ENCODE data around the gene RPL41. TPM values are rescaled to one million over a fixed set of nuclear protein-coding genes. Genes with fewer than 3 reads are reported as not detected.

Gene RPL41
- total RNA-seq, 1 experiment from 2014 or later = 4,637 TPM

DNA sequence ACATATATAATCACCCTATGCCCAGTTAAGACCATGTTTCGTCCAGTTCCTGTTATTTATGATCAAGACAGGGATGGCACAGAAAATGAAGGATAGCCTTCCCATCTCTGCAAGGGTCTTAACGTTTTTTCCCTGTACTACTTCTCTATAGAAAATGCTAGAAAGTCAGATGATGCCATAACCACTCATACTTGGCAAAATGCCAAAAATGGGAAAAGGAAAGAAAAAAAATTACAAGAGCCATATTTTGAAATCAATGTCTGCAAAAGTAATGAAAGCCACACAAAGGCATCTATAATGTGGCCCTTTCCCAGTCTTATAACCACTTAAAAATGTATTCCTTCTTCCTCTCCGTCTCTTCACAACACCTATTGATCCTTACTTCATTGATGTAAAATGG is 34.1 kb downstream of the RPL41 start:
- H2AFZ ChIP-seq (ENCODE audit: low read length) = no peak overlapping the region
- no peak overlapping the region for H3T11ph ChIP-seq (ENCODE audit: low read length)
- no peaks in the 10 kb centered on the region for H3K79me1 ChIP-seq (ENCODE audit: insufficient read depth, low read depth, low read length, poor library complexity, severe bottlenecking)
- no peak overlapping the region for H4K8ac ChIP-seq (replicated peaks; ENCODE audit: insufficient read length, low read depth, low read length)
- no peak overlapping the region for H2BK15ac ChIP-seq (ENCODE audit: low read depth, low read length)
- TF ChIP-seq, protein P1, sequence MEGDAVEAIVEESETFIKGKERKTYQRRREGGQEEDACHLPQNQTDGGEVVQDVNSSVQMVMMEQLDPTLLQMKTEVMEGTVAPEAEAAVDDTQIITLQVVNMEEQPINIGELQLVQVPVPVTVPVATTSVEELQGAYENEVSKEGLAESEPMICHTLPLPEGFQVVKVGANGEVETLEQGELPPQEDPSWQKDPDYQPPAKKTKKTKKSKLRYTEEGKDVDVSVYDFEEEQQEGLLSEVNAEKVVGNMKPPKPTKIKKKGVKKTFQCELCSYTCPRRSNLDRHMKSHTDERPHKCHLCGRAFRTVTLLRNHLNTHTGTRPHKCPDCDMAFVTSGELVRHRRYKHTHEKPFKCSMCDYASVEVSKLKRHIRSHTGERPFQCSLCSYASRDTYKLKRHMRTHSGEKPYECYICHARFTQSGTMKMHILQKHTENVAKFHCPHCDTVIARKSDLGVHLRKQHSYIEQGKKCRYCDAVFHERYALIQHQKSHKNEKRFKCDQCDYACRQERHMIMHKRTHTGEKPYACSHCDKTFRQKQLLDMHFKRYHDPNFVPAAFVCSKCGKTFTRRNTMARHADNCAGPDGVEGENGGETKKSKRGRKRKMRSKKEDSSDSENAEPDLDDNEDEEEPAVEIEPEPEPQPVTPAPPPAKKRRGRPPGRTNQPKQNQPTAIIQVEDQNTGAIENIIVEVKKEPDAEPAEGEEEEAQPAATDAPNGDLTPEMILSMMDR (conservative IDR thresholded peaks at IDR 0.05) = no peak
- DNase-seq = no peak
- no peak overlapping the region for H3K27ac ChIP-seq (ENCODE audit: insufficient read length, low read depth, low read length)
- H3K56ac ChIP-seq (ENCODE audit: insufficient read length, low read depth, low read length) = no peak overlapping the region
- no peaks in the 10 kb centered on the region for H3K9me3 ChIP-seq (ENCODE audit: control insufficient read depth, low read depth, low read length)
- H2AK5ac ChIP-seq (ENCODE audit: insufficient read length, low read length) = no peak overlapping the region
- H3K79me2 ChIP-seq (ENCODE audit: insufficient read depth, low read length) = no peaks in the 10 kb centered on the region; the same call in 1 of the 2 replicates
- no peak overlapping the region for H3K9ac ChIP-seq (ENCODE audit: extremely low read depth, insufficient read length, low read length)
- H2BK12ac ChIP-seq (ENCODE audit: insufficient read length, low read depth, low read length) = no peak overlapping the region
- Mint-ChIP-seq H3K4me3 (peak overlapping the region in 1 of 2 experiments; percentile 90; a peak in 2 of 5 replicates), H3K27ac (no peak overlapping the region), H3K36me3 (ENCODE audit: insufficient read depth in 1 of 3, low read depth in 3 of 3) (peaks cover 11 to 23% (median 16%) of the 10 kb centered on the region in 3 experiments; a peak in 6 of 7 replicates), H3K27me3 (ENCODE audit: low read depth) (no peaks in the 10 kb centered on the region), H3K9me3 (no peaks in the 10 kb centered on the region; a peak in 1 of 5 replicates), H3K4me1 (peaks cover 22 to 25% of the 10 kb centered on the region in 2 experiments)
- no peak overlapping the region for H4K91ac ChIP-seq (ENCODE audit: insufficient read length, low read depth, low read length)
- H3K4me2 ChIP-seq (ENCODE audit: insufficient read depth, insufficient read length, low read length) = no peak overlapping the region
- no peaks in the 10 kb centered on the region for H3K27me3 ChIP-seq (ENCODE audit: insufficient read depth, low read length)
- no peak overlapping the region for H2BK5ac ChIP-seq (ENCODE audit: insufficient read length, low read length)
- no peak overlapping the region for H3K14ac ChIP-seq (ENCODE audit: insufficient read depth, low read length)
- H3K4ac ChIP-seq (ENCODE audit: low read depth, low read length) = no peak overlapping the region
- peaks cover 10% of the 10 kb centered on the region for H3K23me2 ChIP-seq (ENCODE audit: insufficient read length, low read depth, low read length, poor library complexity, severe bottlenecking)
- no peak overlapping the region for H4K5ac ChIP-seq (ENCODE audit: insufficient read length, low read depth, low read length)
- H3K23ac ChIP-seq (ENCODE audit: insufficient read length, low read depth, low read length) = no peak overlapping the region
- H3K4me1 ChIP-seq (ENCODE audit: insufficient read depth, low read length) = 0 out of 2 replicates have a peak, but pooled peaks cover 2% of the 10 kb centered on the region
- H3K18ac ChIP-seq (ENCODE audit: insufficient read length, low read depth, low read length) = no peak overlapping the region
- H2BK20ac ChIP-seq (ENCODE audit: low read depth, low read length, poor library complexity, severe bottlenecking) = no peak overlapping the region
- H2BK120ac ChIP-seq (ENCODE audit: low read depth, low read length, poor library complexity, severe bottlenecking) = no peak overlapping the region
- H4K20me1 ChIP-seq (ENCODE audit: control insufficient read depth, insufficient read depth, insufficient read length) = no peaks in the 10 kb centered on the region
- no CpG with 5 or more reads among the region's 3 CpGs for WGBS (ENCODE audit: extremely low coverage, insufficient read length, low lambda C conversion rate)
